T-helper 22 cell (primary cell): ENCODE results near the gene CDH8.
"Not testable (repeated sequence)": the region's sequence is repeated elsewhere in the genome, so short reads cannot be mapped to it uniquely, and the experiment has no call there.

ENCODE experiments used
- DNase-seq: peaks from one replicate; pipeline ENCODE4 v3.0.0-alpha.2; 2020; ENCODE audit warnings: low read depth

CDH8 gene

GRCh38 chr16:61770301-61770700 is 265.9 kb downstream of the CDH8 start:
- no peak for DNase-seq

- no peak for DNase-seq
Observed at GRCh38 chr16:61763991-61764390, 272.2 kb downstream of the CDH8 start.

- DNase-seq, result no peak
Observed at GRCh38 chr16:61763013-61763412, 273.2 kb downstream of the CDH8 start.

GRCh38 chr16:61730997-61731396 is 305.2 kb downstream of the CDH8 start:
- DNase-seq, result no peak

GRCh38 chr16:61726701-61727100 is 309.5 kb downstream of the CDH8 start:
- DNase-seq, result no peak

- DNase-seq, result no peak
Observed at GRCh38 chr16:61726125-61726524, 310.1 kb downstream of the CDH8 start.

GRCh38 chr16:61721544-61721943 is 314.7 kb downstream of the CDH8 start:
- no peak for DNase-seq

- no peak for DNase-seq
Observed at GRCh38 chr16:61715393-61715792, 320.8 kb downstream of the CDH8 start.

GRCh38 chr16:61713787-61714186 is 322.5 kb downstream of the CDH8 start:
- no peak for DNase-seq

GRCh38 chr16:61699640-61700039 is 336.6 kb downstream of the CDH8 start:
- not testable (repeated sequence) for DNase-seq

GRCh38 chr16:61684541-61684940 is 351.7 kb downstream of the CDH8 start:
- no peak for DNase-seq

- no peak for DNase-seq
Observed at GRCh38 chr16:61681673-61682072, 354.6 kb downstream of the CDH8 start.

- DNase-seq, result no peak
Observed at GRCh38 chr16:61681124-61681523, 355.1 kb downstream of the CDH8 start.

GRCh38 chr16:61678182-61678581 is 358.1 kb downstream of the CDH8 start:
- DNase-seq, result no peak

- DNase-seq, result no peak
Observed at GRCh38 chr16:61677776-61678175, 358.5 kb downstream of the CDH8 start.

- no peak for DNase-seq
Observed at GRCh38 chr16:61676740-61677139, 359.5 kb downstream of the CDH8 start.

- no peak for DNase-seq
Observed at GRCh38 chr16:61671161-61671560, 365.1 kb downstream of the CDH8 start.

- DNase-seq, result no peak
Observed at GRCh38 chr16:61665512-61665911, 370.7 kb downstream of the CDH8 start.

GRCh38 chr16:61659936-61660335 is 376.3 kb downstream of the CDH8 start:
- no peak for DNase-seq

GRCh38 chr16:61654962-61655361 is 381.3 kb downstream of the CDH8 start:
- DNase-seq, result no peak

- no peak for DNase-seq
Observed at GRCh38 chr16:61653544-61653943, 382.7 kb downstream of the CDH8 start.

- DNase-seq, result no peak
Observed at GRCh38 chr16:61645561-61645960, 390.7 kb downstream of the CDH8 start.

- DNase-seq, result no peak
Observed at GRCh38 chr16:61644736-61645135, 391.5 kb downstream of the CDH8 start.

- DNase-seq, result no peak
Observed at GRCh38 chr16:61617219-61617783, 418.9 kb downstream of the CDH8 start.

- no peak for DNase-seq
Observed at GRCh38 chr16:61616088-61616487, 420.1 kb downstream of the CDH8 start.
